Activated CD4-positive, CD25-positive, alpha-beta regulatory T cell (primary cell): Measurements from ENCODE around the gene GRIN2A.

Experiments
- DNase-seq, 4 experiments: peaks; one replicate each; lab custom pipeline; 2025; lab: John Stamatoyannopoulos, UW

The GRIN2A gene

GRCh38 chr16:9965079-9965478 lies 217.1 kb downstream of the GRIN2A start:
- DNase-seq: no peak

- DNase-seq: no peak
These were observed 217.8 kb downstream of the GRIN2A start for GRCh38 chr16:9964426-9964825.

GRCh38 chr16:9957433-9957832 lies 224.8 kb downstream of the GRIN2A start:
- DNase-seq: no peak

GRCh38 chr16:9957002-9957401 lies 225.2 kb downstream of the GRIN2A start:
- DNase-seq: no peak

GRCh38 chr16:9955677-9956076 lies 226.6 kb downstream of the GRIN2A start:
- no peak for DNase-seq

- no peak for DNase-seq
These were observed 228.2 kb downstream of the GRIN2A start for GRCh38 chr16:9953908-9954570.

- DNase-seq: no peak
These were observed 231.6 kb downstream of the GRIN2A start for GRCh38 chr16:9950658-9951057.

GRCh38 chr16:9949396-9949795 lies 232.8 kb downstream of the GRIN2A start:
- DNase-seq: no peak

- no peak for DNase-seq
These were observed 233.3 kb downstream of the GRIN2A start for GRCh38 chr16:9948933-9949332.

GRCh38 chr16:9946022-9946720 lies 236.1 kb downstream of the GRIN2A start:
- no peak for DNase-seq

GRCh38 chr16:9943121-9943520 lies 239.1 kb downstream of the GRIN2A start:
- no peak for DNase-seq

- no peak for DNase-seq
These were observed 241.0 kb downstream of the GRIN2A start for GRCh38 chr16:9941245-9941644.

- no peak for DNase-seq
These were observed 247.3 kb downstream of the GRIN2A start for GRCh38 chr16:9934723-9935508.

- no peak for DNase-seq
These were observed 249.1 kb downstream of the GRIN2A start for GRCh38 chr16:9932919-9933653.

- no peak for DNase-seq
These were observed 250.2 kb downstream of the GRIN2A start for GRCh38 chr16:9932000-9932399.

GRCh38 chr16:9929836-9930235 lies 252.4 kb downstream of the GRIN2A start:
- no peak for DNase-seq

GRCh38 chr16:9929313-9929712 lies 252.9 kb downstream of the GRIN2A start:
- no peak for DNase-seq

- DNase-seq: no peak
These were observed 259.8 kb downstream of the GRIN2A start for GRCh38 chr16:9922441-9922840.

GRCh38 chr16:9921997-9922396 lies 260.2 kb downstream of the GRIN2A start:
- DNase-seq: no peak

GRCh38 chr16:9919460-9919859 lies 262.8 kb downstream of the GRIN2A start:
- no peak for DNase-seq

GRCh38 chr16:9917691-9918090 lies 264.5 kb downstream of the GRIN2A start:
- no peak for DNase-seq

- DNase-seq: no peak
These were observed 268.5 kb downstream of the GRIN2A start for GRCh38 chr16:9913604-9914326.
